ENCODE results near the gene BMPR1B. TPM values are rescaled to one million over a fixed set of nuclear protein-coding genes. Genes with fewer than 3 reads are reported as not detected.

Gene BMPR1B
- polyA plus RNA-seq, 2 of the 4 experiments (the other 2 are of a cell fraction): 6.4 to 21.2 TPM

- WGBS (ENCODE audit: missing lambda C conversion rate): 95% methylated on average over 4 of the region's 4 CpGs
- TF ChIP-seq FOSL2 (IDR thresholded peaks at IDR 0.05) (no peak), FOSL2 (CRISPR knock-in tag; IDR thresholded peaks at IDR 0.05) (no peak), POLR2A (IDR thresholded peaks at IDR 0.05; ENCODE audit: low read length) (no peak), ATOH8 (CRISPR knock-in tag; IDR thresholded peaks at IDR 0.05; ENCODE audit: low read depth) (no peak), TFCP2L1 (CRISPR knock-in tag; IDR thresholded peaks at IDR 0.05) (no peak), CTCF (IDR thresholded peaks at IDR 0.05) (no peak), HOXB5 (CRISPR knock-in tag; IDR thresholded peaks at IDR 0.05) (no peak), ZC3H11A (IDR thresholded peaks at IDR 0.05) (no peak), HES2 (IDR thresholded peaks at IDR 0.05) (no peak), E2F6 (IDR thresholded peaks at IDR 0.05; ENCODE audit: borderline replicate concordance, low read depth) (no peak), NFE2L2 (conservative IDR thresholded peaks at IDR 0.05; ENCODE audit: low read length) (no peak), SMC3 (IDR thresholded peaks at IDR 0.05) (no peak)
- DNase-seq (ENCODE audit: low read depth in 1 of 2, low spot score in 1 of 2) (no peak), FAIRE-seq (no peak), ATAC-seq (no peak)
- no peak overlapping the region for H3K4me2 ChIP-seq
- CTCF ChIA-PET: no interaction called here
- peaks cover 4% of the 10 kb centered on the region; the same call in 1 of the 3 replicates for H3K9me3 ChIP-seq
- peaks cover 6% of the 10 kb centered on the region for H3K4me1 ChIP-seq
- no peak overlapping the region for H3K27ac ChIP-seq
- POLR2A ChIA-PET: no interaction called here
- H3K4me3 ChIP-seq: no peak overlapping the region
Observed at GRCh38 chr4:95038791-95039190, 281.0 kb downstream of the BMPR1B start.

- peak overlapping the region; percentile 25; the same call in 1 of the 3 replicates for H3K4me3 ChIP-seq
- POLR2A ChIA-PET: no interaction called here
- peaks cover 52% of the 10 kb centered on the region for H3K4me1 ChIP-seq
- TF ChIP-seq MAX (IDR thresholded peaks at IDR 0.05) (no peak), SREBF2 (IDR thresholded peaks at IDR 0.05) (no peak), EHMT2 (IDR thresholded peaks at IDR 0.05; ENCODE audit: low read depth) (no peak), PBX3 (IDR thresholded peaks at IDR 0.05) (no peak), GATA3 (IDR thresholded peaks at IDR 0.05; ENCODE audit: borderline replicate concordance) (peak; percentile 41; the same call in 1 of the 2 replicates)
- CTCF ChIA-PET: no interaction called here
- WGBS (ENCODE audit: missing lambda C conversion rate): 6% methylated on average over 5 of the region's 5 CpGs
- FAIRE-seq: no peak
- peak in 1 of 2 experiments; percentile 28 for DNase-seq (ENCODE audit: low read depth in 1 of 2, low spot score in 1 of 2)
- peak in 1 of 2 experiments; percentile 61; a peak in 4 of 6 replicates for ATAC-seq
- H3K9me3 ChIP-seq: no peaks in the 10 kb centered on the region
- peak overlapping the region; percentile 73 to 88; a peak in 5 of 6 replicates for H3K27ac ChIP-seq
- peak overlapping the region; percentile 95 for H3K4me2 ChIP-seq
Observed at GRCh38 chr4:95044324-95044837, 286.6 kb downstream of the BMPR1B start.

GRCh38 chr4:95045429-95045828 is 287.7 kb downstream of the BMPR1B start:
- WGBS (ENCODE audit: missing lambda C conversion rate): 0% methylated on average over 3 of the region's 3 CpGs
- Histone ChIP-seq H3K4me1 (peaks cover 62% of the 10 kb centered on the region), H3K9me3 (no peaks in the 10 kb centered on the region), H3K4me3 (peak overlapping the region; percentile 17; the same call in 1 of the 3 replicates), H3K27ac (peak overlapping the region; percentile 73 to 88; a peak in 5 of 6 replicates), H3K4me2 (peak overlapping the region; percentile 95)
- DNase-seq (ENCODE audit: low read depth in 1 of 2, low spot score in 1 of 2): peak in 1 of 2 experiments; percentile 81
- TF ChIP-seq CTCF (IDR thresholded peaks at IDR 0.05) (no peak), RAD21 (conservative IDR thresholded peaks at IDR 0.05 in 1 of 2, IDR thresholded peaks at IDR 0.05 in 1 of 2) (peak in 1 of 2 experiments; percentile 23; a peak in 2 of 5 replicates), JUNB (IDR thresholded peaks at IDR 0.05) (no peak), GATA3 (IDR thresholded peaks at IDR 0.05; ENCODE audit: borderline replicate concordance) (peak; percentile 64)
- ATAC-seq: peak; percentile 68 to 85
- ChIA-PET CTCF (no interaction called here), POLR2A (no interaction called here)
- no peak for FAIRE-seq
